ENCODE measurements around the gene MEX3A. TPM values are rescaled to one million over a fixed set of nuclear protein-coding genes. Genes with fewer than 3 reads are reported as not detected.

MEX3A gene
- total and polyA plus RNA-seq, 8 donors = 0.86 to 59.0 (median 48.8) TPM

DNA sequence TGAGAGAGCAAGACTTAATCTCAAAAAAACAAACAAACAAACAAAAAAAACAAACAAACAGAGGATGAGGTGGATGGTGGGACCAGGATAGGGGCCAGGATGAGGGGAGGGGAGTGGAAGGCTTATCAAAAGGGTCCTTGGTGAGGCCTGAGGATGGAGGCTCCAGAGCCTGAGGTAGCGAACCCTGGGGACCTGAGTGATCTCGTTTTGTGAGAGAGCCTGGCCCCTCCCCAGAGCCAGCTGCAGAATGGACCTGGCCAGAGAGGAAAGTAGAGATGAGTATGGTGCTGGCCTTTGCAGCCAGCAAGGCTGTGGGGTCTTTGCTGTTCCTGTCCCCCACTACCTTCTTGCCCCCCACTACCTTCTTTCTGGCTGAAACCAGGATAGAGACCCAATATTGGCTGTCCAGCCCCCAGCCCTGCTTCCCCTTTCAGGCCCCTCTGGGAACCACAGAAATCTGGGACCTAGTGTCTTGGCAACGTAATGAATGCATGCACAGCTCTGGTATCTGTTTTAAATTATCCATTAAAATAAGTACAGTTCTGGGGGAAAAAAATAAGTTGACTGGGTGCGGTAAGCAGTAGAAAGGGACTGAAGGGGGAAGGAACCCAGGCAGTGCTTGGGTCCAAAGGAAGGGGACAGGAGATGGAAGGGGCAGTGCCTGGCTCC, 31.2 kb upstream of the MEX3A start:
- H3K4me1 ChIP-seq = peaks cover 23 to 53% of the 10 kb centered on the region in 2 donors
- TF ChIP-seq, protein P1, sequence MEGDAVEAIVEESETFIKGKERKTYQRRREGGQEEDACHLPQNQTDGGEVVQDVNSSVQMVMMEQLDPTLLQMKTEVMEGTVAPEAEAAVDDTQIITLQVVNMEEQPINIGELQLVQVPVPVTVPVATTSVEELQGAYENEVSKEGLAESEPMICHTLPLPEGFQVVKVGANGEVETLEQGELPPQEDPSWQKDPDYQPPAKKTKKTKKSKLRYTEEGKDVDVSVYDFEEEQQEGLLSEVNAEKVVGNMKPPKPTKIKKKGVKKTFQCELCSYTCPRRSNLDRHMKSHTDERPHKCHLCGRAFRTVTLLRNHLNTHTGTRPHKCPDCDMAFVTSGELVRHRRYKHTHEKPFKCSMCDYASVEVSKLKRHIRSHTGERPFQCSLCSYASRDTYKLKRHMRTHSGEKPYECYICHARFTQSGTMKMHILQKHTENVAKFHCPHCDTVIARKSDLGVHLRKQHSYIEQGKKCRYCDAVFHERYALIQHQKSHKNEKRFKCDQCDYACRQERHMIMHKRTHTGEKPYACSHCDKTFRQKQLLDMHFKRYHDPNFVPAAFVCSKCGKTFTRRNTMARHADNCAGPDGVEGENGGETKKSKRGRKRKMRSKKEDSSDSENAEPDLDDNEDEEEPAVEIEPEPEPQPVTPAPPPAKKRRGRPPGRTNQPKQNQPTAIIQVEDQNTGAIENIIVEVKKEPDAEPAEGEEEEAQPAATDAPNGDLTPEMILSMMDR (IDR thresholded peaks at IDR 0.05) = no peak
- DNase-seq (no peak), ATAC-seq (no peak)
- peak overlapping the region; percentile 95 to 96 for H3K27ac ChIP-seq
- peaks cover 0 to 72% of the 10 kb centered on the region in 2 donors for H3K27me3 ChIP-seq
- H3K9me3 ChIP-seq = no peaks in the 10 kb centered on the region
- H3K4me3 ChIP-seq = no peak overlapping the region
- intact Hi-C loops (cut with DNase I) = no loop called here
- H3K36me3 ChIP-seq = no peaks in the 10 kb centered on the region

DNA sequence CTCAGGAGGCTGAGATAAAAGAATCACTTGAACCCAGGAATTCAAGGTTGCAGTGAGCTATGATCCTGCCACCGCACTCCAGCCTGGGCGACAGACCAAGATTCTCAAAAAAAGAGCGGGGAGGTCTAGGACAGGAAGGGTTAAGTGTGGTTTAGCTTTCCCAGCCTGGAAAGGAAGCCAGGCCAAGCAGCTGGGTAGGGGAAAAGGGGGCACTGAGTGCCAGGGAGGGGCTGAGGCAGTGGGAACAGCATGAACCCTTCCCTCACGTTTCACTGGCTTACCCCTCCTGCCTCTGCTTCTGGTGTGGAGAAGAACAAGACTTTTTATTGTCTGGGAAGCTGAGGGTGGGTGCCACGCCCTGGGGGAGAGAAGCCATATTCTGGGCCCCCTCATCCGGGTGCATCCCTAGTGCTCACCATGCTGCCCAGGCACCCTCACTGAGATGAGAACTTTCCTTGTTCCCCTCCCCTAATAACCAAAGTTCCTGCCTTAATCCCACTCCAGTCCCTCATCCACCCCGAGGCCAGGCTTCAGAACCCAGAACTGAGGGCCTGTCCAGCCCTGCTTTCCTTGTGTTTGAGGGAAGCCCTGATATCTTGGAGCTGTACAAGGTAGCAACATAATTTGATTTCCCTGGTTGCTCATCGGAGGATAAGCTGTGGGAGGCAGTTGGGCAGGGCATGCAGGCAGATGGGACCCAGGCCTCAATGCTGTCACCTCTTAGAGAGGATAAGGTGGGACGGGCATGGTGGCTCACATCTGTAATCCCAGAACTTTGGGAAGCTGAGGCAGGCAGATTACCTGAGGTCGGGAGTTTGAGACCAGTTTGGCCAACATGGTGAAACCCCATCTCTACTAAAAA, 30.2 kb upstream of the MEX3A start:
- H3K36me3 ChIP-seq = no peaks in the 10 kb centered on the region
- no peak for ATAC-seq
- H3K27ac ChIP-seq = peak overlapping the region in 1 of 2 donors; percentile 33

DNA sequence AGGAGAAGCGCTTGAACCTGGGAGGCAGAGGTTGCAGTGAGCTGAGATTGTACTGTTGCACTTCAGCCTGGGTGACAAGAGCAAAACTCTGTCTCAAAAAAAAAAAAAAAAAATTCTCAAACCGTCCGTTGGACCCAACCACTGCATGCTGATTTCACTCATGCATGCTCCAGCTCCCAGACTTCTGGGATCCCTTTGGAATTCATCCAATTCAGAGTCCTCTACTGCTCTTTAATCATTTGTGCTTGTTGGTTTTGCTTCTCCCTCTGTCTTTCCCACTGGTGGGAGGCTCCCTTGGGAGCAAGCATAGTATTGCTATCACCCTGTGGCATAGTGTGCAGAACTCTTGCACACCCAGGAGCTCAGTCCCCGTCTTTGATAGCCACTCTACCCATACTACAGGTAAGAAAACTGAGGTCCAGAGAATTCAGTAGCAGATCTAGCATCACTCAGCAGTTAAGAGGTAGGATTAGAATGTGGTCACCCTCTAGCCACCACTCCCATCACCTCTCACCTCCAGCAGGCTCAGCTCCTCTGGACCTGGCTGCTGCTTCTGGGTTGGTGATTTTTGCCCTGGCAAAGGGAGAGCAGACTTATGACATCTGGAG, 29.2 kb upstream of the MEX3A start:
- peaks cover 18 to 43% of the 10 kb centered on the region in 2 donors for H3K4me1 ChIP-seq
- H3K27me3 ChIP-seq = peaks cover 0 to 77% of the 10 kb centered on the region in 2 donors
- TF ChIP-seq, protein P1 (IDR thresholded peaks at IDR 0.05) = no peak
- no peak overlapping the region for H3K4me3 ChIP-seq
- intact Hi-C loops (cut with DNase I) = no loop called here
- H3K9me3 ChIP-seq = no peaks in the 10 kb centered on the region
- ATAC-seq = no peak
- H3K27ac ChIP-seq = no peak overlapping the region
- no peak for DNase-seq
- H3K36me3 ChIP-seq = no peaks in the 10 kb centered on the region

More for the DNA sequence above, 30.2 kb upstream of the MEX3A start:
- H3K4me3 ChIP-seq = no peak overlapping the region
- no peaks in the 10 kb centered on the region for H3K9me3 ChIP-seq
- TF ChIP-seq, protein P1 (IDR thresholded peaks at IDR 0.05) = no peak
- peaks cover 0 to 75% of the 10 kb centered on the region in 2 donors for H3K27me3 ChIP-seq
- H3K4me1 ChIP-seq = peaks cover 19 to 44% of the 10 kb centered on the region in 2 donors
- intact Hi-C loops (cut with DNase I) = no loop called here
- no peak for DNase-seq

DNA sequence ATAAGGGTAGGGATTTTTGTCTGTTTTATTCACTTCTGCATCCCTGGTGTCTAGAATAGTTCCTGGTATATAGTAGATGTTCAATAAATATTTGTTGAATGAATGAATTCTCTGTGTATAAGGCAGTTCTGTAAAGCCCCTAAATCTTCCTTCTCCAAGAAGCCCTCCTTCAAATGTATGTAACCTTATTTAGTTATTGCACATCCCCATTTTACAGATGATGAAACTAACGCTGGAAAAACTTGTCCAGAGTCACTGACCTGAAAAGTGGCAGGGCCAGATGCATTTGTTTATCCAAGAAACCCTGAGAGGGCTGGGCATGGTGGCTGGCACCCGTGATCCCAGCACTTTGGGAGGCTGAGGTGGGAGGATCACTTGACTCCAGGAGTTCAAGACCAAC, 28.0 kb upstream of the MEX3A start:
- DNase-seq (no peak), ATAC-seq (no peak)
- peaks cover 26 to 43% of the 10 kb centered on the region in 2 donors for H3K4me1 ChIP-seq
- H3K4me3 ChIP-seq = no peak overlapping the region
- no peaks in the 10 kb centered on the region for H3K36me3 ChIP-seq
- no peaks in the 10 kb centered on the region for H3K9me3 ChIP-seq
- intact Hi-C loops (cut with DNase I) = no loop called here
- TF ChIP-seq, protein P1 (IDR thresholded peaks at IDR 0.05) = no peak
- no peak overlapping the region for H3K27ac ChIP-seq
- peaks cover 0 to 78% of the 10 kb centered on the region in 2 donors for H3K27me3 ChIP-seq

Measured in left lung (tissue), 10 donors.